OCI-LY7 (cell line): ENCODE data around the gene TAF11L7.
"Not testable (repeated sequence)": the region's sequence is repeated elsewhere in the genome, so short reads cannot be mapped to it uniquely, and the experiment has no call there.

Source experiments
- EZH2phosphoT487 ChIP-seq: fragments of 200-600 bp; sonication (generic); IDR thresholded peaks from 2 replicates; pipeline ENCODE4 v1.6.1; 2018; ENCODE audit warnings: low read depth, borderline replicate concordance, mild to moderate bottlenecking, mixed run types, antibody characterized with exemption, low read length, moderate library complexity, mixed read lengths
- TF ChIP-seq, protein P1 (sequence below): fragments of 200-600 bp; sonication (generic); conservative IDR thresholded peaks from 2 replicates; pipeline ENCODE4 v1.5.1; 2014; ENCODE audit warnings: mild to moderate bottlenecking, antibody characterized with exemption, low read length, moderate library complexity, mixed read lengths

DNA sequence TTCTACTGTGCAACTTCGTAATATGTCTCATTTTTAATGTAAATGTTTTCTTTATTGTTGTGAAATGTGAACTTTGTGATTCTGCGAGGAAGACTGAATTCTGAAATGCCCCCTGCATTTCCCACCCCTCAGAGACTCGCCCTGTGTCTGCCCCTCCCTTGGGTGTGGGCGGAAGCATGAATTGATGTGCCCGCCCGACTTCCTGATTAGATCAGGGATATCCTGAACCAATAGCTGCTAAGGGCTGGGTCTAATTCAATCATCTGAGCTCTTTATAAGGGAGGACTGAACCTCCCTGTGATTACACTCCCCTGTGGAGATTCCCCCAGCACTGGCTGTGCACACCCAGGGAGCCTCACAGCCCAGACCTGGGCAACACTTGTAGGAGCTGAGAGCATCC, 18.3 kb upstream of the TAF11L7 start, which contains the start of gene TAF11L11:
- TF ChIP-seq, protein P1, sequence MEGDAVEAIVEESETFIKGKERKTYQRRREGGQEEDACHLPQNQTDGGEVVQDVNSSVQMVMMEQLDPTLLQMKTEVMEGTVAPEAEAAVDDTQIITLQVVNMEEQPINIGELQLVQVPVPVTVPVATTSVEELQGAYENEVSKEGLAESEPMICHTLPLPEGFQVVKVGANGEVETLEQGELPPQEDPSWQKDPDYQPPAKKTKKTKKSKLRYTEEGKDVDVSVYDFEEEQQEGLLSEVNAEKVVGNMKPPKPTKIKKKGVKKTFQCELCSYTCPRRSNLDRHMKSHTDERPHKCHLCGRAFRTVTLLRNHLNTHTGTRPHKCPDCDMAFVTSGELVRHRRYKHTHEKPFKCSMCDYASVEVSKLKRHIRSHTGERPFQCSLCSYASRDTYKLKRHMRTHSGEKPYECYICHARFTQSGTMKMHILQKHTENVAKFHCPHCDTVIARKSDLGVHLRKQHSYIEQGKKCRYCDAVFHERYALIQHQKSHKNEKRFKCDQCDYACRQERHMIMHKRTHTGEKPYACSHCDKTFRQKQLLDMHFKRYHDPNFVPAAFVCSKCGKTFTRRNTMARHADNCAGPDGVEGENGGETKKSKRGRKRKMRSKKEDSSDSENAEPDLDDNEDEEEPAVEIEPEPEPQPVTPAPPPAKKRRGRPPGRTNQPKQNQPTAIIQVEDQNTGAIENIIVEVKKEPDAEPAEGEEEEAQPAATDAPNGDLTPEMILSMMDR, result not testable (repeated sequence)
- not testable (repeated sequence) for TF ChIP-seq EZH2phosphoT487
